Forelimb muscle (tissue), 1 donor: ENCODE results near the gene EEPD1. TPM values are rescaled to one million over a fixed set of nuclear protein-coding genes. Genes with fewer than 3 reads are reported as not detected.
"Not testable (repeated sequence)": the region's sequence is repeated elsewhere in the genome, so short reads cannot be mapped to it uniquely, and the experiment has no call there.

ENCODE experiments used
- DNase-seq: peaks from one replicate; pipeline ENCODE4 v3.0.0-alpha.2; 2013; ENCODE audit warnings: low read depth
- polyA plus RNA-seq: library from polyadenylated mRNA; unstranded; fragments of 120-200 nt; gene quantifications from one replicate; pipeline ENCODE4 v1.2.1, GENCODE V29; 2013; ENCODE audit not compliant: insufficient read length

Gene EEPD1
- polyA plus RNA-seq, 1 donor = 11.0 TPM

DNA sequence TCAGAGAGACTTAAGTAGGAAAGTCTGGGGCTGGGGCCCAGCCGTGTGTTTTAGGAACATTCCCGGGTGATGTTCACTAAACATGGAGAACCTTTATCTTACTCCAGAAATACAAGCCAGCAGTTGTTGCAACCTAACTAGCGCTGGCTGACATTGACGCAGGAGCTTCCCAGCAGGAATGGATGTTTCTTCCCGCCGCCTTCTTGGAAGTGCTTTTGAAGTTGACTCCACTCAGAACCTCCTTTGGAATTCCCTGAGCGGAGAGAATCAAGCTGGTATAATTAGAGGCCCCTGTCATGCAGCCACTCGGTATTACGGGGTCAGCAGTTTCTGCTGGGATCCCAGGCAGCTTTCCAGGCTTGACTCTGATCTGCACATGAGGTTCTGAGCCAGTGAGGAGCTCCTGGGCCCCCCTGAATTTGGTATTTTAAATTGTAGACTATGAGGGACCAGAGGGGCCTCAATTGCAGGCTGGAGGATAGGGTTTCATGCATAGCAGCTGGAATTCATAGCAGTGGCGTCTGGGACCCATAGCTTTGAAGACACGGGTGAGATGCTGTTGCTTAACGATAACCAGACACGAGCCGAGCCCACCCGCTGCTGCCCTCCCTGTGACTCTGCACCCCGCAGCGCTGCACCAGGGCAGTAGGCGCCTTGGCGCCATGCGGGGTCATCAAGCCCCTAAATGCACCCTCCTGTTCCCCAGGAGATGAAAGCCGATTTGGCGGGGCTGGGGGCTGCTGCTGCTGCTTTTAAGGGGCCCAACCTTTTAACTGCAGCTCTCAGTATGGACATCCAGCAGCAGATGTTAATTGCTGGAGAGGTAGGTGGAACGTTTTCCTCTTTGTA, 61.8 kb downstream of the EEPD1 start:
- no peak for DNase-seq

DNA sequence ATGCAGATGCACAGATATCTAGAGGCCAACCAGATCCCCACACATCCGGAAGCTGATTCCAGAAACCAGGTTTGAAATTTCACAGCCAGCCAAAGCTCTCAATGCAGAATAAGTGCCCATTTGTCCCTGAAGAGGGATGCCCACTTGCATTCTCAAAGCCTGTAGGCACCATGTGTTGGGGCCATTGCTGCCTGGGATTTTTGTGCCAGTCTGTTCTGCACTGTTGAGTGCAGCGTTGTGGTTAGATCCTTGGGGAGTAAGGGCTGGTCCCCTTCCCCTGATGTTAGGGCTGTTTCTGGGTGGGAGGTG, 62.4 kb downstream of the EEPD1 start:
- DNase-seq = no peak

DNA sequence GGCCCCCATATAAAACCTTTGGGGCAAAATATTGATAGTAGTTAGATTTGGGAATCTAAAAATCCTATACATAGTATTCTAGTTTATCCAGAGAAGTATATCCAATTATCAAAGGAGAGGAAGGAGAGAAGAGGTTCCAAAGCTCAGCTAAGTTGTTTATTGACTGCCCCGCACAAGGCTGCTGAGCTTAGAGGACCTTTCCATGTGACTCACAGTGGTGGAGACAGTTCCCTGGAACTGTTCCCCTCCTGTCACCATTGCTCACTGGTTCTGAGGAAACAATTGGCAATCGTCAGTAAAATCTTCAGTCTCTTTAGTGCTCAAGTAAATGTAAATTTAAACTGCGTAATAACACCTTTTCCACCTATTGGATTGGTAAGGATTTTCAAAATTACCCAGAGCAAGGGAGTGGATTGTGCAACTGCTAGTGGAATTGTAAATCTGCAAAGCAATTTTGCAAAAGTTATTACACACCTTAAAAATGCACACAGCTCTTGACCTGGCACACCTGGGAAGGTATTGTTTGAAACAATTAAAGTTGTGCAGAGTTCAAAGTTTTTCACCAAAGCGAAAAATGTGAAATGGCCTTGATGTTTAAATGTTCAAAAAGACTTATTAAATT, 63.1 kb downstream of the EEPD1 start:
- DNase-seq = no peak

DNA sequence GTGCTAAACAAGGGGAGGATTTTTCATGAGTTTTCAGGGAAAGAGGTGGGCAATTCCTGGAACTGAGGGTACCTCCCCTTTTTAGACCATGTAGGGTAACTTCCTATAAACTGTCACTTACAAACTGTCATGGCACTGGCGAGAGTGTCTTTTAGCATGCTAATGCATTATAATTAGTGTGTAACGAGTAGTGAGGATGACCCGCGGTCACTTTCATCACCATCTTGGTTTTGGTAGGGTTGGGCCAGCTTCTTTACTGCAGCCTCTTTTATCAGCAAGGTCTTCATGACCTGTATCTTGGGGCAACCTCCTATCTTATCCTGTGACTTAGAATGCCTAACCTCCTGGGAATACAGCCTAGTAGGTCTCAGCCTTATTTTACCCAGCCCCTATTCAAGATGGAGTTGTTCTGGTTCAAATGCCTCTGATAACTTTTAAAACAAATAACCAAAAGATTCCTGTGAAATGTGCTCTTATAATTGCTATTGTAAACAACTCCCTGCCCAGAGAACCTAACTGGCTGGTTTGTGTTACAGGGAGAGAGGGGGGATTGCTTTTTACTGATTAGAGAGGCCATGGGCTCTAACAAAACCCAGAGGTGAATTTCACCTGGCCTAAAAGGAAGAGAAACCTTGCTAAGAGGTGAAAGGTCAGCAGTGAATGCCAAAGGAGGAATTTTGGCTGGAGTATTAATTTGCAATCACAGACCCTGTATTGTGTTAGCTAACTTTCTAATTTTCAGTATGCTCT, 64.3 kb downstream of the EEPD1 start:
- DNase-seq = no peak

DNA sequence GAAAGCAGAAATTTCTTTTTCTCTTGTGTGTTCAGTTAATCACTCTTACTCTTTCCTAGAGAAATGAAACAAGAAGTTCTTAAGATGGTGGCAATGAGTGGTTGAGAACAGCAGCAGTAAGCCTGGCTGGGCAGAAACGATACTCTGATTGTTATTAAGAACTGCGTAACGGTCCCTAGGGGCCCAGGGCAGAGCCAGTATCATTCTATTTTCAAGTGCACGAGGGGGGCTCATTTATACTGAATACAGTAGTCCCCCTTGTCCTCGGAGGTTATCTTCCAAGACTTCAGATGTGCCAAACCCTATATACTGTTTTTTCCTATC, 64.9 kb downstream of the EEPD1 start:
- no peak for DNase-seq

DNA sequence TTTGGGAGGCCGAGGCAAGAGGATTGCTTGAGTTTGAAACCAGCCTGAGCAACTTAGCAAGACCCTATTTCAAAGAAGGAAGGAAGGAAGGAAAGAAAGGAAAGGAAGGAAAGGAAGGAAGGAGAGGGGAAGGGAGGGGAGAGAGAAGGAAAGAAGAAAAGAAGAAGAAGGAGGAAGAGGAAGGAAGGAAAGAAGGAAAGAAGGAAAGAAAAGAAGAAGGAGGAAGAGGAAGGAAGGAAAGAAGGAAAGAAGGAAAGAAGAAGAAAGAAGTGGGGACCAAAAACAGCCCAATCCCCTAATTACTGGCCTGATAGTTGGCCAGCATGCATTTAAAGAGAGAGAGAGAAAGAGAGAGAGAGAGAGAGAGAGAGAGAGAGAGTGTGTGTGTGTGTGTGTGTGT, 66.4 kb downstream of the EEPD1 start:
- DNase-seq = no peak

DNA sequence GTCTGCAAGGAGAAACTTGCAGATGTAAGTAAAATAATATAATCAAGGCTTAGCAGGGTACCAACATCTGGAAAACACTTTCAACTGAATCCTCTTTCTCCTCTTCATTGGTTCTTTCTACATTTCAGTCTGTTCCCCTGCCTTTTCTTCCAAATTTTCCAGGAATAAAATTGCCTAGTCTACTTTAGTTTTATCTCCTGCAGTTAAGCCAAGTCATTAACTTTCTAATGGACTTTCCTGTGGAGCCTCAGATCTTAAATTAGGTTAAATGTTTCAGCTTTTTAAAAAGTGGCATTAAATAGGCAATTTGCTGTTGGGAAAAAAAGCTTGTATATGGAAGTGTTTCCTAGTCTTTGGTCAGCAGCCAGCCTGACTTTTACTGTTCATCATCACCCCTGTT, 70.8 kb downstream of the EEPD1 start:
- DNase-seq = no peak

DNA sequence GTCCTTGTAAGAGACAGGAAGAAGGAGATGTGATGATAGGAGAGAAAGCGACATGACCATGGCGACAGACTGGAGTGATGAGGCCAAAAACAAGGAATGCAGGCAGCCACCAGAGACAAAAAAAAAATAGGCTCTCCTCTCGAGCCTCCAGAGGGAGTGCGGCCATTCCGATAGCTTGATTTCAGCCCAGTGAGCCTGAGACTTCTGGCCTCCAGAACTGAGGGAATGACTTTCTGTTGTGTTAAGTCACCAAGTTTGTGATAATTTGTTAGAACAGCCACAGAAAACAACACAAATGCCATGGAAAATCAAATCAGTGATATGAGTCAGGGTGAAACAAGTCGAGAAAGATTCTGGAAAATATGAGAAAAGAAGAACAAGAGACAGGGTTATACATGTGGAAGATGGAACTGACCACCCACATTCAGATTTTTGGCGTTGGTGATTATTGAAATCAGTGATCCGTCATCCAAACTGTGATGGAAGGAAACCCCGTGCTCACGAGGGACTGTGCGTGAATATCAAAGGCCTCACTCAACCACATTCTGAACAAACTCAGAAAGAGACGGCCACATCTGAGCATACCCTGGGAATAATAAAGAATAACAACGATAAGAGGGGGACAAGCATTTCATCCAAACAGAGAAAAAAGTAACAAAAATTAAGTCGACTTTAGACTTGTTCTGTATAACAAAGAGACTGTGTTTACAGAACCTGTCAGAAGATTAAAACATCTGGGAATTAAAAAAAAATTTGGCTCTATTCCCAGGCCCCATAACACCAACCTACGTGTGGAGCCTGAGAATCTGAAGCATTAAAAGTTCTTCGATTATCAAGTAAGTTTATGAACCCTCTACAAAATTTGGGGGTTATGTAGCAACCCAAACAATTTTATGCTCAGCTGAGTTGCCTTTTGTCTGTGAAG, 72.1 kb downstream of the EEPD1 start:
- DNase-seq = no peak

DNA sequence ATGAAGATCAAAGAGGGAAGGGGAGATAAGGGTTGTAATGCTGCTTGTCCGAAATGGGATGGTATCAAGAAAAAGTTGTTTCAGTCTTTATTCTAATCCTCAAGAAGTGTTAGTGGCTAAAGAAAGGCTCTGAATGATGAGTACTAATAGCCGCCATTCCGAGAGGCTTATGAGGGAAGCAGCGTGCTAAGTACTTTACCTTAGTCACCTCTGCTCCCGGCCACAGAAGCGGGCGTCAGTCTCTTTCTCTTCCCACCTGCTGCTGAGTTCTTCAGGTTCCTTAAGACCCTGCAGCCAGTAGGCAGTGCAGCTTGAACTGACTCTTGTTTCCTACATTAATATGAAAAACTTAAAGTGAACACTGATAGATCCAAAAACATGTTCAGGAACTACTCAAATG, 73.1 kb downstream of the EEPD1 start:
- no peak for DNase-seq

DNA sequence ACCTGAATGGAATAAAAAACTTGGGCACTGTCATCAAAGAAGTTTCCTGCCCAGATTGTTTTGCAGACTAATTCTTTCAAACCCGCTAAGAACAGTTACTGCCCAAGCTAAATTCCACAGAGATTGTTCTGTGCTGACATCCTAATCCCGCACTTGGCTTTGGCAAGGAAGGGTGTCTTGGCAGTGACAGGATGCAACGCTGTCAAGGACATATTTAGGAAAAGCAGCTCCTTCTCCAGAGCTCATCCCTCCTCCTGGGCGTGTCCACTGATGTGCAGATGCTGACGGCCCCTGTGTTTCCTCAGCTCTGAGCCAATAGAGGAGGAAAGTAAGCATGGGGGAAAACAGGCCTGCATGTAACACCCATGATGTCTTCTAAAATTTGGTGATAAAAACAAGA, 74.2 kb downstream of the EEPD1 start:
- peak; percentile 47 for DNase-seq

DNA sequence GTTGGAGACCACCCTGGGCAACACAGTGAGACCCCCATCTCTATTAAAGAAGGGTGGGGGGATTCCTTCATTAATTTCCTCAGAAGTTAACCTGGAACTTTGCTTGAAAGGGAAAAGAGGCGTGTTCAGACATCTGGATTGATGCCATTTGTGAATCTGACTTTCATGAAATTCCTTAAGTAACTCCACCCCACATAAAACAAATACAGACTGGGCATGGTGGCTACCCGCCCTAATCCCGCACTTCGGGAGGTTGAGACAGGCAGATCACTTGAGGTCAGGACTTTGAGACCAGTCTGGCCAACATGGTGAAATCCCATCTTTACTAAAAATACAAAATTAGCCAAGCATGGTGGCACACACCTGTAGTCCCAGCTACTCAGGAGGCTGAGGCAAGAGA, 75.0 kb downstream of the EEPD1 start:
- no peak for DNase-seq

DNA sequence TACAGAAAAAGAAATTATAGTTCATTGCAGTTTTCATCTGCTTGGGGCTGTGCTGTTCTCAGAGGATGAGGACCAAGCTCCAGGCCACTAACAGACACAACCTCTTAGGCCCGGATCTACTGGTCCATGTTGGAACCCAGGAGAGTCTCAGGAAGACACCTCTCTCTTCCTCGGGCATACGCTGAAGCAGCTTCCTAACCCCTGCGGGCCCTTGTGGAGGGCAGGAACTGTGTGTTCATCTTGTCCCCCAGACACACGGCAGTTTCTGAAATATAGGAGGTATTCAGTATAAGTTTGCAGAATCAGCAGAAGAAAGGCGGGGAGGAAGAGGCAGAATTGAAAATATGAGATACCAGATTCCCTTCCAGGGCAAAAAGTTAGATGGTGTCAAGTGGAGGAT, 78.4 kb downstream of the EEPD1 start:
- no peak for DNase-seq

DNA sequence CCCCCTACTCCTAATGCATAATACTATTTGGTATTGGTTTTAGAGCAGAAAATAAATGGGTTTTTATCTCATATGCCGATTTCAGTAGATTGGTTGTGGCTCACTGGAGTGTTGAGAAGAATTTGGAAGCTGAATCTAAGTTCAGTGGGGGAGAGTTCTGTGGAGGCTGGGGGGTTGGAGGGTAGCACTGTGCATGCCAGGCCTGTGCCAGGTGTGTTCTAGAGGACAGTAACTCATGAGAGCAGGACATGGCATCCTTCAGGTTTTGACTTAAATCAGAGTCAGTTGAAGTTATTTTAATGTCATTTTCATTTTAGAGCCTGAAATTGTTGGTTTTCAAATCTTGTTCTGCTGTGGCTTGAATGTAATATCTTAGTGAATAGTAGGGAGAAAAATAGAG, 79.5 kb downstream of the EEPD1 start:
- DNase-seq = no peak

DNA sequence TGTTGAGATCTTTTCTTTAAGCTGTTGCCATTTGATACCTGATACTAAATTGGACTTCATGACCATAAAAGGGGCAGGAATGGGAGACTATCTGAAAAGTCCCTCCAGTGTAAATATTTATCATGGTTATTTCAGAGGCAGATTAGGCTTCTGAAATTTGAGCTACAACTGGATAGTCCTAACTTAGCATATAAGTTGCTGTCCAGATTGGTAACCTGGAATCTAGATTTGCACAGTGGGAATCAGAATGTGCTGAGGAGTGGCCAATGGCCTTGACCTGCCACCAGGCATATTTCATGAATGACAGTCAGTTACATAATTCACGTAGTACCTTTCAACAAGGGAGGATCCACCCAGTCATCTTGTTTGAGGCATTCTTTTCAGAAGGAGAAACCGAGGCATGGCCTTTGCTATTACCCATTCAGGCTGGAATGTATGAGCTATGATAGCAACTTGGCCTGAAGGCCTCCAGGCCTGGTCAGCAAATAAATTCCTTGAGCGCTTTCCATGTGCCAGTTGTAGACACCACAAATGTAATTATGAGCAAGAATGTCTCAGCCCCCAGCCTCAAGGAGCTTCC, 80.0 kb downstream of the EEPD1 start:
- DNase-seq = no peak

DNA sequence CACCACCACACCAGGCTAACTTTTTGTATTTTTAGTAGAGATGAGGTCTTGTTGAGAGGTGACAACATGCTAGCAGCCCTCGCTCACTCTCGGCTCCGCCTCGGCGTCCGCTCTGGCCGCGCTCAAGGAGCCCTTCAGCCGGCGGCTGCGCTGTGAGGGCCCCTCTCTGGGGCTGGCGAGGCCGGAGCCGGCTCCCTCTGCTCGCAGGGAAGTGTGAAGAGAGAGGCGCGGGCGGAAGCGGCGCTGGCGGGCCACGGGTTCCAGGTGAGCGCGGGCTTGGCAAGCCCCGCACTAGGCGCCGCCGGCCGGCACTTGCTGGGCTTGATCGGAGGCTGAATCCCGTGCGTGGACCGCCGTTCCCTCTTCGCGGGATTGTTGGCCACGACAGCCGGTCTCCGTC, 83.0 kb downstream of the EEPD1 start:
- no peak for DNase-seq

DNA sequence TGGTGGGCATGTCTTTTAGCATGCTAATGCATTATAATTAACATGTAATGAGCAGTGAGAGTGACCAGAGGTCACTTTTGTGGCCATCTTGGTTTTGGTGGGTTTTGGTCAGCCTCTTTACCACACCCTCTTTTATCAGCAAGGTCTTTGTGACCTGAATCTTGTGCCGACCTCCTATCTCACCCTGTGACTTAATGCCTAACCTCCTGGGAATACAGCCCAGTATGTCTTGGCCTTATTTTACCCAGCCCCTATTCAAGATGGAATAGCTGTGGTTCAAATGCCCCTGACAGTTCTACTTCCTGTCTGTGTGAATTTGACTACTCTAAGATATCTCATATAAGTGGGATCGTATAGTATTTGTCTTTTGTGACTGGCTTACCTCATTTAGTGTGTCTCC, 85.1 kb downstream of the EEPD1 start:
- no peak for DNase-seq

DNA sequence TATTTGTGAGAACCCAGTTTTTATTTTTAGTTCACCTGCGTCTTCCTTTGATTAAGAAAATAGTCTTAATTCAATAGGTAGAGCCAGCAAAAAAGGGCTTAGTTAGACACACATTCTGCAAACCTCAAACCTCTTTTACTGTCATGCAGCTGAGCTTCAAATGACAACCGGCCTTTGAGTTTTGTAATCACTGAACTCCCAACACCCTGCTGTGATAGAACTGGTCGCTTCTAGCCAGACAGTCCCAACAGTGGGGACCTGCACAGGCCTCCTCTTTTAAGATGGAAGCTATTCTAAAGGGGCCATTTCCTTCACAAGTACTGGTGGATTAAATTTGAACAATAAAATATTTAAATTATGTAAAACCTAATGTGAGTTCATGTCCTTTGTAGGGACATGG, 90.3 kb downstream of the EEPD1 start:
- DNase-seq = not testable (repeated sequence)

DNA sequence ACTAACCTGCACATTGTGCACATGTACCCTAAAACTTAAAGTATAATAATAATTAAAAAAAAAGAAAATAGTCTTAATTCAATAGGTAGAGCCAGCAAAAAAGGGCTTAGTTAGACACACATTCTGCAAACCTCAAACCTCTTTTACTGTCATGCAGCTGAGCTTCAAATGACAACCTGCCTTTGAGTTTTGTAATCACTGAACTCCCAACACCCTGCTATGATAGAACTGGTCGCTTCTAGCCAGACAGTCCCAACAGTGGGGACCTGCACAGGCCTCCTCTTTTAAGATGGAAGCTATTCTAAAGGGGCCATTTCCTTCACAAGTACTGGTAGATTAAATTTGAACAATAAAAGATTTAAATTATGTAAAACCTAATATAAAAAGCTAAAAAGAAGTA, 90.9 kb downstream of the EEPD1 start:
- DNase-seq = not testable (repeated sequence)

DNA sequence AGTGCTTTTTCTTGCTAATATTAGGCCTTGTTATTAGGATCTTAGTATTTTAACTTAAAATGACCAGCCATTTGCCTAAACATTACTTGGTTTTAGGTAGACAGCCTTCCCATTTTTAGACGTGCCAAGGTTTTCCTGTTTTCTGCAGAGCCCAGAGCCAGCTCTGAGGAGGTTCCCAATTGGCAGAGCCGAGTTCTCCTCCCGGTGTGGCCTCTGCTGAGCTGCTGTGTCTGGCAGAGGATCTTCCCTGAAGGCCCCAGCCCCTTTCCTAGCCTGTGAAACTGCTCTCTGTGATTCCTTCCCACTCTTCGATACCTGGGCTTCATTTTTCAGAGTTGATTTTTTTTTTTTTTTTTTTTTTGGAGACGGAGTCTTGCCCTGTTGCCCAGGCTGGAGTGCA, 91.4 kb downstream of the EEPD1 start:
- no peak for DNase-seq

DNA sequence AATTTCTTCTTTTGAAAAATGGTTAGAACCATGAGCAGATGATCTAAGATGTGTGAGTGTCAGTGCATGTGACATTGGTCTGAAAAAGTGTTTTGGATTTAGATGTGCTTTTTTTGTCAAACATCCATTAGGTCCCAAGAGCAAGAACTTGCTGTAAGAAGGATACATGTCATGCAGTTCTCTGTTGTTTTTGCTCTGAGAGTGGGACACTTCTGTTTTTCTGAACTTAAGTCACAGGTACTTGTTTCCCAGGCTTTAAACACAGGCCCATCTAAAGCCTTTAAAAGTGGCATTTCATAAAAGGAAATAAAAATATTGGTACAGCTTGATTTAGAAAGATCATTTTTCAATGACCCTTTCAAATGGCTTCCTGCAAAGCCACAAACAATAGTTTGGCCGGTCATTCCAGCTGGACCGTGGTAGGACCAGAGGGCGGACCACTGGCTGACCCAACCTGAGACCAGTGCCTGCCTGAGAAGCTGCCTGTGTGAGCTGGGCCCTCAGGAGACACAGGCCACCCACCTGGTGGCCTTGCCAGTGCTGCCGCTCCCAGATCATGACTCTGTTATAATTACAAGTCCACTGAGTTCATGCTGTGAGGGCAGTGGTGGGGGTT, 92.7 kb downstream of the EEPD1 start:
- no peak for DNase-seq

DNA sequence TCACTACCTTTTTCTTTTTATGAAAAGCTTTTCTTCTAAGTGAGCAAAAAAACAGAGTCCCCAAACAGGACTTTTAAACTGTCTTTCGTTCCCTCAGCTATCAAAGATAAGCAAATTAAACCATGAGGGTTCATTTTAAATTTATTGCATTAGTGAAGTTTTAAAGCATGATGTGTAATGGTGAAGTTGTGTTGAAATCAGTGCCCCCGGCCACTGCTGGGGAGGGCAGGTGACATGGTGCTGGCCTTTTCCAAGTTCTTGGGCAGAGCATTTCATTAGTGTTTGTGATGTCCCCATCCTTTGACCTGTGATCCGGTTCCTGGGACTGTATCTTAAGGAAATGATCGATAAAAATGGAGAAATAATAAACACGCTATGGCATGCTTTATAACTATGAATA, 96.0 kb downstream of the EEPD1 start:
- no peak for DNase-seq
